GM12865 (cell line): ENCODE data around the gene PHF1.

Experiments used
- DNase-seq: peaks from one replicate; pipeline ENCODE4 v3.0.0; 2010; ENCODE audit warnings: low read depth
- H3K4me3 ChIP-seq: 2 replicates; pipeline ENCODE4 v1.5.1; 2011; ENCODE audit warnings: mild to moderate bottlenecking, low read depth, low read length, control low read depth
- TF ChIP-seq, protein P1 (sequence below): IDR thresholded peaks from 2 replicates; pipeline ENCODE4 v1.5.1; 2011; ENCODE audit warnings: low read length, control low read depth, low read depth, inconsistent platforms; ENCODE audit not compliant: insufficient read depth; ENCODE audit errors: missing control alignments

PHF1 gene

DNA sequence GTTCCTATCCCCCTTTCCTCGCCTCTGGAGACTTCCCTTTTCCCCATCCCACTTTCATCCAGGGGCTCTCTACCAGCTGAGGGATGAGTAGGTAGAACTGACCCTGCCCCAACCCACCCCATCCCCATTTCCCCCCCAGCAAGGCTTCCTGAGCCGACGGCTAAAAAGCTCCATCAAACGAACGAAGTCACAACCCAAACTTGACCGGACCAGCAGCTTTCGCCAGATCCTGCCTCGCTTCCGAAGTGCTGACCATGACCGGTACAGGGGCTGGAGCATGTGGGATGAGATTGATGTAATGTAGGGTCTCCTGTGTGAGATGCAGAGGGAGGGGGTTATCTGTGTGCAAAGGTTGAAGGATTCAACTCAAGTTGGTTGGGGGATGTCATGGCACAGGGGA is 21.7 kb downstream of the PHF1 start:
- TF ChIP-seq, protein P1, sequence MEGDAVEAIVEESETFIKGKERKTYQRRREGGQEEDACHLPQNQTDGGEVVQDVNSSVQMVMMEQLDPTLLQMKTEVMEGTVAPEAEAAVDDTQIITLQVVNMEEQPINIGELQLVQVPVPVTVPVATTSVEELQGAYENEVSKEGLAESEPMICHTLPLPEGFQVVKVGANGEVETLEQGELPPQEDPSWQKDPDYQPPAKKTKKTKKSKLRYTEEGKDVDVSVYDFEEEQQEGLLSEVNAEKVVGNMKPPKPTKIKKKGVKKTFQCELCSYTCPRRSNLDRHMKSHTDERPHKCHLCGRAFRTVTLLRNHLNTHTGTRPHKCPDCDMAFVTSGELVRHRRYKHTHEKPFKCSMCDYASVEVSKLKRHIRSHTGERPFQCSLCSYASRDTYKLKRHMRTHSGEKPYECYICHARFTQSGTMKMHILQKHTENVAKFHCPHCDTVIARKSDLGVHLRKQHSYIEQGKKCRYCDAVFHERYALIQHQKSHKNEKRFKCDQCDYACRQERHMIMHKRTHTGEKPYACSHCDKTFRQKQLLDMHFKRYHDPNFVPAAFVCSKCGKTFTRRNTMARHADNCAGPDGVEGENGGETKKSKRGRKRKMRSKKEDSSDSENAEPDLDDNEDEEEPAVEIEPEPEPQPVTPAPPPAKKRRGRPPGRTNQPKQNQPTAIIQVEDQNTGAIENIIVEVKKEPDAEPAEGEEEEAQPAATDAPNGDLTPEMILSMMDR: no peak
- no peak for DNase-seq
- H3K4me3 ChIP-seq: no peak overlapping the region

- TF ChIP-seq, protein P1: no peak
- H3K4me3 ChIP-seq: no peak overlapping the region
- no peak for DNase-seq
These were observed 22.3 kb downstream of the PHF1 start for GRCh38 chr6:33433001-33433543.

DNA sequence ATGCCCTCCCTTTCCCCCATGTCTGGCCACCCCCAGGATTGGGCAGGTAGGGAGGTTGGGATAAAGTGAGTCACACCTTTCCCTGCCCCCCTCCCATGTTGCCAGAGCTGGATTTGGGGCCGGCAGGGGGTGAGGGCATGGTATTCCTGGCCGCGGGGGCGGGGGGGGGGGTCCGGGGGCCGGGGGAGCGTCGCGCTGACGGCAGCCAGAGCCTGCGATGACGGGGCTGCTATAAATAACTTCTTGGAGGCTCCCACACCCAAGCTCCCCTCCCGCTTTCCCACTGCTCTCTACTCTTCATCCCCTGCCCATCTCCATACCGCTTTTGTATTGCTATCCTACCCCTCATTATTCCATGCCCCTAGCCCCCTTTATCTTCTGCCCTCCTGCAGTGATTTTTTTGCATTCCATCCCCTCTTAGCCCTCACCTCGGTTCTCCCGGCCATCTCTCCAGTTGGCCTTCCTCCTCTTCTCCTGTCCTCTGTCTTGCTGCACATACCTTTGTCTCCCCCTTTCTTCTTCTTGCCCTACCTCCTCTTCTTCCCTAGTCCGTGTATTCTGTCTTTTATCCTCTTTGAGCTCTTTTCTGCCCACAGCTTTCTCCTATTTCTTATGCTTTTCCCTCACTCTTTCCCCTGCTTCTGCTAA is 22.9 kb downstream of the PHF1 start:
- TF ChIP-seq, protein P1: no peak
- DNase-seq: no peak
- no peak overlapping the region for H3K4me3 ChIP-seq

DNA sequence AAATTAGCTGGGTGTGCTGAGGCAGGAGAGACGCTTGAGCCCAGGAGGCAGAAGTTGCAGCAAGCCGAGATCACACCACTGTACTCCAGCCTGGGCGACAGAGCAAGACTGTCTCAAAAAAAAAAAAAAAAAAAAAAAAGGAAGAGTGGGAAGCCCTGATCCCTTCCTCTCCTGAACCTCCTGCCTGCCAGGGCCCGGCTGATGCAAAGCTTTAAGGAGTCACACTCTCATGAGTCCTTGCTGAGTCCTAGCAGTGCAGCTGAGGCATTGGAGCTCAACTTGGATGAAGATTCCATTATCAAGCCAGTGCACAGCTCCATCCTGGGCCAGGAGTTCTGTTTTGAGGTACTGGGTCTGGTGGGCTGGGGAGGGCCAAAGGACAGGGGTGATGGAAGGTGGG is 24.1 kb downstream of the PHF1 start:
- DNase-seq: no peak
- TF ChIP-seq, protein P1: no peak
- no peak overlapping the region for H3K4me3 ChIP-seq

GRCh38 chr6:33437666-33438065 is 26.9 kb downstream of the PHF1 start:
- TF ChIP-seq, protein P1: no peak
- no peak overlapping the region for H3K4me3 ChIP-seq
- DNase-seq: no peak

GRCh38 chr6:33438978-33439594 is 28.3 kb downstream of the PHF1 start:
- TF ChIP-seq, protein P1: no peak
- DNase-seq: no peak
- no peak overlapping the region for H3K4me3 ChIP-seq

GRCh38 chr6:33439956-33440648 is 29.3 kb downstream of the PHF1 start:
- TF ChIP-seq, protein P1: no peak
- no peak overlapping the region for H3K4me3 ChIP-seq
- DNase-seq: no peak
